Activated CD4-positive, alpha-beta T cell treated with anti-CD3 and anti-CD28 coated beads, Interleukin-2, amount 10 ng/mL, durations not matched to agents 7 days and 5 days (primary cell): Measurements from ENCODE around the gene KRTAP4-12. TPM values are rescaled to one million over a fixed set of nuclear protein-coding genes. Genes with fewer than 3 reads are reported as not detected.
"Not testable (repeated sequence)": the region's sequence is repeated elsewhere in the genome, so short reads cannot be mapped to it uniquely, and the experiment has no call there.

Experiments
- CTCF ChIA-PET: fragments of 350-600 bp; sonication (Branson Sonifier 250); formaldehyde crosslinking; loops from one replicate; lab custom pipeline; 2021; ENCODE audit warnings: antibody characterized with exemption; lab: Charles Lee
- POLR2A ChIA-PET: fragments of 350-600 bp; sonication (Branson Sonifier 250); formaldehyde crosslinking; loops from one replicate; lab custom pipeline; 2021; ENCODE audit warnings: antibody characterized with exemption; lab: Charles Lee
- DNase-seq: peaks from one replicate; pipeline ENCODE4 v3.0.0-alpha.2; 2020
- H3K27ac Mint-ChIP-seq: one replicate; pipeline ENCODE4 v1.8.0; 2021; ENCODE audit warnings: mild to moderate bottlenecking, moderate library complexity, mixed read lengths
- H3K27me3 Mint-ChIP-seq: one replicate; pipeline ENCODE4 v1.8.0; 2021; ENCODE audit warnings: mixed read lengths
- H3K36me3 Mint-ChIP-seq: one replicate; pipeline ENCODE4 v1.8.0; 2021; ENCODE audit warnings: low read depth, mixed read lengths
- H3K4me1 Mint-ChIP-seq: one replicate; pipeline ENCODE4 v1.8.0; 2021; ENCODE audit warnings: mixed read lengths
- H3K4me3 Mint-ChIP-seq: one replicate; pipeline ENCODE4 v1.8.0; 2021; ENCODE audit warnings: mild to moderate bottlenecking, moderate library complexity, mixed read lengths
- H3K9me3 Mint-ChIP-seq: one replicate; pipeline ENCODE4 v1.8.0; 2021; ENCODE audit warnings: mixed read lengths
- total RNA-seq, 2 experiments: library from RNA; stranded (reverse); gene quantifications; one replicate each; pipeline ENCODE4 v1.2.3, GENCODE V29; 2021

Gene KRTAP4-12
- not detected for total RNA-seq

GRCh38 chr17:41123991-41124371, at the start of gene KRTAP4-12:
Gene KRTAP4-12 (minus strand): TSS chr17:41124182. CDS start chr17:41124122, 60 bp downstream.
- POLR2A ChIA-PET, H3K27ac Mint-ChIP-seq, H3K4me3 Mint-ChIP-seq, CTCF ChIA-PET, DNase-seq, H3K27me3 Mint-ChIP-seq, H3K36me3 Mint-ChIP-seq: not testable (repeated sequence)
- H3K9me3 Mint-ChIP-seq, result peaks cover 13% of the 10 kb centered on the region
- H3K4me1 Mint-ChIP-seq, result peaks cover 40% of the 10 kb centered on the region

GRCh38 chr17:41171886-41172285, 47.9 kb upstream of the KRTAP4-12 start:
- ChIA-PET POLR2A (no interaction called here), CTCF (no interaction called here)
- no peaks in the 10 kb centered on the region for H3K4me1 Mint-ChIP-seq
- DNase-seq, result no peak
- no peak overlapping the region for H3K4me3 Mint-ChIP-seq
- H3K36me3 Mint-ChIP-seq, result no peaks in the 10 kb centered on the region
- H3K27me3 Mint-ChIP-seq, result peaks cover 6% of the 10 kb centered on the region
- H3K9me3 Mint-ChIP-seq, result no peaks in the 10 kb centered on the region
- H3K27ac Mint-ChIP-seq, result no peak overlapping the region

- no peaks in the 10 kb centered on the region for H3K36me3 Mint-ChIP-seq
- POLR2A ChIA-PET, result no interaction called here
These were observed 44.1 kb upstream of the KRTAP4-12 start, which contains the start of gene KRTAP4-3 for GRCh38 chr17:41168121-41168520. Gene KRTAP4-3 (minus strand): TSS chr17:41168221. CDS start chr17:41168172, 49 bp downstream.

GRCh38 chr17:41167561-41167960, 43.6 kb upstream of the KRTAP4-12 start:
- H3K36me3 Mint-ChIP-seq, result no peaks in the 10 kb centered on the region
- no peak overlapping the region for H3K27ac Mint-ChIP-seq
- no peak for DNase-seq
- no peak overlapping the region for H3K4me3 Mint-ChIP-seq
- H3K27me3 Mint-ChIP-seq, result peaks cover 6% of the 10 kb centered on the region
- H3K9me3 Mint-ChIP-seq, result no peaks in the 10 kb centered on the region
- ChIA-PET CTCF (no interaction called here), POLR2A (no interaction called here)
- no peaks in the 10 kb centered on the region for H3K4me1 Mint-ChIP-seq

More at GRCh38 chr17:41168121-41168520, 44.1 kb upstream of the KRTAP4-12 start, which contains the start of gene KRTAP4-3:
- CTCF ChIA-PET, result no interaction called here
- Mint-ChIP-seq H3K4me3 (no peak within 1 kb of the TSS), H3K4me1 (no peaks in the 10 kb centered on the region), H3K27ac (no peak within 1 kb of the TSS), H3K9me3 (no peaks in the 10 kb centered on the region), H3K27me3 (peaks cover 6% of the 10 kb centered on the region)
- no peak for DNase-seq

- H3K27ac Mint-ChIP-seq, result no peak overlapping the region
- no peaks in the 10 kb centered on the region for H3K27me3 Mint-ChIP-seq
- no peaks in the 10 kb centered on the region for H3K4me1 Mint-ChIP-seq
- no peaks in the 10 kb centered on the region for H3K36me3 Mint-ChIP-seq
- ChIA-PET POLR2A (no interaction called here), CTCF (no interaction called here)
- H3K9me3 Mint-ChIP-seq, result no peaks in the 10 kb centered on the region
- H3K4me3 Mint-ChIP-seq, result no peak overlapping the region
- no peak for DNase-seq
These were observed 39.8 kb upstream of the KRTAP4-12 start for GRCh38 chr17:41163828-41164227.

- no peaks in the 10 kb centered on the region for H3K9me3 Mint-ChIP-seq
- CTCF ChIA-PET, result no interaction called here
- no peaks in the 10 kb centered on the region for H3K36me3 Mint-ChIP-seq
- no peaks in the 10 kb centered on the region for H3K4me1 Mint-ChIP-seq
- no peak for DNase-seq
- H3K27me3 Mint-ChIP-seq, result peaks cover 5% of the 10 kb centered on the region
- POLR2A ChIA-PET, result no interaction called here
- no peak within 1 kb of the TSS for H3K4me3 Mint-ChIP-seq
- no peak within 1 kb of the TSS for H3K27ac Mint-ChIP-seq
These were observed 36.7 kb upstream of the KRTAP4-12 start, which contains the start of gene KRTAP4-4 for GRCh38 chr17:41160648-41161047. Gene KRTAP4-4 (minus strand): TSS chr17:41160748. CDS start chr17:41160691, 57 bp downstream.

GRCh38 chr17:41160190-41160589, 36.2 kb upstream of the KRTAP4-12 start:
- POLR2A ChIA-PET, H3K27me3 Mint-ChIP-seq, H3K9me3 Mint-ChIP-seq, H3K4me1 Mint-ChIP-seq, H3K27ac Mint-ChIP-seq, H3K36me3 Mint-ChIP-seq, H3K4me3 Mint-ChIP-seq, DNase-seq: not testable (repeated sequence)
- CTCF ChIA-PET, result interaction anchor here (1.4 kb wide), 1 partner anchor 11 kb away, joined by 3 read pairs; the partner anchor contains the start of gene KRTAP4-5

- Mint-ChIP-seq H3K27ac (no peak overlapping the region), H3K9me3 (no peaks in the 10 kb centered on the region), H3K27me3 (peaks cover 14% of the 10 kb centered on the region), H3K36me3 (no peaks in the 10 kb centered on the region), H3K4me3 (no peak overlapping the region), H3K4me1 (no peaks in the 10 kb centered on the region)
- ChIA-PET POLR2A (no interaction called here), CTCF (no interaction called here)
- no peak for DNase-seq
These were observed 29.9 kb upstream of the KRTAP4-12 start for GRCh38 chr17:41153856-41154255.

GRCh38 chr17:41151525-41151924, 27.5 kb upstream of the KRTAP4-12 start:
- POLR2A ChIA-PET, result no interaction called here
- no peak overlapping the region for H3K4me3 Mint-ChIP-seq
- H3K27ac Mint-ChIP-seq, result no peak overlapping the region
- DNase-seq, result no peak
- no peaks in the 10 kb centered on the region for H3K9me3 Mint-ChIP-seq
- no peaks in the 10 kb centered on the region for H3K36me3 Mint-ChIP-seq
- no peaks in the 10 kb centered on the region for H3K4me1 Mint-ChIP-seq
- peaks cover 11% of the 10 kb centered on the region for H3K27me3 Mint-ChIP-seq
- CTCF ChIA-PET, result no interaction called here

GRCh38 chr17:41150026-41150425, 26.0 kb upstream of the KRTAP4-12 start:
- Mint-ChIP-seq H3K4me1 (no peaks in the 10 kb centered on the region), H3K27ac (no peak overlapping the region), H3K4me3 (no peak overlapping the region), H3K27me3 (peaks cover 7% of the 10 kb centered on the region), H3K36me3 (no peaks in the 10 kb centered on the region), H3K9me3 (no peaks in the 10 kb centered on the region)
- POLR2A ChIA-PET, result no interaction called here
- CTCF ChIA-PET, result interaction anchor here (1.3 kb wide), 1 partner anchor 10 kb away, joined by 3 read pairs; no protein-coding TSS in a partner anchor
- no peak for DNase-seq

GRCh38 chr17:41149652-41149985, 25.6 kb upstream of the KRTAP4-12 start, which contains the start of gene KRTAP4-5:
Gene KRTAP4-5 (minus strand): TSS chr17:41149825. CDS start chr17:41149767, 58 bp downstream.
- Mint-ChIP-seq H3K9me3 (no peaks in the 10 kb centered on the region), H3K27ac (no peak within 1 kb of the TSS), H3K27me3 (peaks cover 7% of the 10 kb centered on the region), H3K4me3 (no peak within 1 kb of the TSS), H3K4me1 (no peaks in the 10 kb centered on the region), H3K36me3 (no peaks in the 10 kb centered on the region)
- DNase-seq, result no peak
- ChIA-PET CTCF (interaction anchor here (1.3 kb wide), 1 partner anchor 10 kb away, joined by 3 read pairs; no protein-coding TSS in a partner anchor), POLR2A (no interaction called here)

GRCh38 chr17:41148971-41149651, 25.1 kb upstream of the KRTAP4-12 start:
- H3K9me3 Mint-ChIP-seq, DNase-seq, H3K27ac Mint-ChIP-seq, H3K36me3 Mint-ChIP-seq, H3K4me3 Mint-ChIP-seq, H3K27me3 Mint-ChIP-seq, POLR2A ChIA-PET, H3K4me1 Mint-ChIP-seq: not testable (repeated sequence)
- CTCF ChIA-PET, result interaction anchor here (1.3 kb wide), 1 partner anchor 11 kb away, joined by 3 read pairs; no protein-coding TSS in a partner anchor

- no peaks in the 10 kb centered on the region for H3K27me3 Mint-ChIP-seq
- DNase-seq, result no peak
- H3K9me3 Mint-ChIP-seq, result peaks cover 9% of the 10 kb centered on the region
- no peaks in the 10 kb centered on the region for H3K4me1 Mint-ChIP-seq
- no peaks in the 10 kb centered on the region for H3K36me3 Mint-ChIP-seq
- POLR2A ChIA-PET, result no interaction called here
- no peak overlapping the region for H3K4me3 Mint-ChIP-seq
- no peak overlapping the region for H3K27ac Mint-ChIP-seq
- CTCF ChIA-PET, result no interaction called here
These were observed 23.7 kb upstream of the KRTAP4-12 start for GRCh38 chr17:41147531-41148204.
